ENCODE measurements around the gene SRSF6.
"Not testable (repeated sequence)": the region's sequence is repeated elsewhere in the genome, so short reads cannot be mapped to it uniquely, and the experiment has no call there.

The SRSF6 gene

DNA sequence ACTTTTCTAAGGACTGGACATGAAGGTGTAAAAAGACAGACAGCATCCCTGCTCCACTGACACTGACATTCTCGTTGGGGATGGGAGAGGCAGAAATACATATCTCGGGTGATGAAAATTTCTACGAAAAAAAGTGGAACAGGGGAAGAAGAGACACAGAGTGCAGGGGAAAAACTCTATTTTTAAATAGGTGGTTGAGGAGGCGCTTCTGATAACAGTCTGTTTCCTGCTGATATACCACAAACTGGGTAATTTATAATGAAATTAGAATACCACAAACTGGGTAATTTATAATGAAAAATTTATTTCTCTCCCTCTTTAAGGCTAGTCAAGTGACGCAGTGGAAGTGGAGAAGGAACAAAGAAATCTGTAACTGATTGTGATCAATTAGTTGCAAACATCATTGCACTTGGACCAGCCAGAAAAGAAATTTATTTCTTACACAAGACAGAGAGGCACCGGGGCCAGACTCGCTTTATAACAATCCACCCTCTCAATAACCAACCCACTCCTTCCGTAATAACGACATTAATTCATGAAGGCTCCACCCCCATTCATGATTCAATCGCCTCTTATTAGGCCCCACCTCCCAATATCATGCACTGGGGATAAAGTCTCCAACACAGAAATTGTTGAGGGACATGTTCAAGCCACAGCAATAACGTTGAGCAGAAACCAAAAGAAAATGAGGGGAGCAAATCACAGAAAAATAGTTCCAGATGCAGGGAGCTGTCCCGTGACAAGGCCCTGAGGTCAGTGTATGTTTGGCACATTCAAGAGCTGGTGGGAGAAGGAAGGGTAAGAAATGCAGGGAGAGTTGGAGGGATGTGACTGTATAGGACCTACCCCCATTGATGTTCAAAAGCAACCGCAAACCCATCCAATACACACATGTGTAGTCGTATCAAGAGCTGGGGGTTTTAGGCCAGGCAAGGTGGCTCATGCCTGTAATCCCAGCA, 6.6 kb upstream of the SRSF6 start:
- TF ChIP-seq, protein P1, sequence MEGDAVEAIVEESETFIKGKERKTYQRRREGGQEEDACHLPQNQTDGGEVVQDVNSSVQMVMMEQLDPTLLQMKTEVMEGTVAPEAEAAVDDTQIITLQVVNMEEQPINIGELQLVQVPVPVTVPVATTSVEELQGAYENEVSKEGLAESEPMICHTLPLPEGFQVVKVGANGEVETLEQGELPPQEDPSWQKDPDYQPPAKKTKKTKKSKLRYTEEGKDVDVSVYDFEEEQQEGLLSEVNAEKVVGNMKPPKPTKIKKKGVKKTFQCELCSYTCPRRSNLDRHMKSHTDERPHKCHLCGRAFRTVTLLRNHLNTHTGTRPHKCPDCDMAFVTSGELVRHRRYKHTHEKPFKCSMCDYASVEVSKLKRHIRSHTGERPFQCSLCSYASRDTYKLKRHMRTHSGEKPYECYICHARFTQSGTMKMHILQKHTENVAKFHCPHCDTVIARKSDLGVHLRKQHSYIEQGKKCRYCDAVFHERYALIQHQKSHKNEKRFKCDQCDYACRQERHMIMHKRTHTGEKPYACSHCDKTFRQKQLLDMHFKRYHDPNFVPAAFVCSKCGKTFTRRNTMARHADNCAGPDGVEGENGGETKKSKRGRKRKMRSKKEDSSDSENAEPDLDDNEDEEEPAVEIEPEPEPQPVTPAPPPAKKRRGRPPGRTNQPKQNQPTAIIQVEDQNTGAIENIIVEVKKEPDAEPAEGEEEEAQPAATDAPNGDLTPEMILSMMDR (conservative IDR thresholded peaks at IDR 0.05; ENCODE audit: low read depth, low read length): no peak
- no peak for DNase-seq (ENCODE audit: low read depth)
- H3K4me3 ChIP-seq (ENCODE audit: low read depth, low read length): no peak overlapping the region

- TF ChIP-seq, protein P1 (conservative IDR thresholded peaks at IDR 0.05; ENCODE audit: low read depth, low read length): no peak
- no peak overlapping the region for H3K4me3 ChIP-seq (ENCODE audit: low read depth, low read length)
- no peak for DNase-seq (ENCODE audit: low read depth)
Measured at GRCh38 chr20:43452404-43453126, 5.1 kb upstream of the SRSF6 start.

- not testable (repeated sequence) for DNase-seq (ENCODE audit: low read depth); H3K4me3 ChIP-seq (ENCODE audit: low read depth, low read length)
Measured at GRCh38 chr20:43456252-43456651, 1.4 kb upstream of the SRSF6 start.

- TF ChIP-seq, protein P1 (conservative IDR thresholded peaks at IDR 0.05; ENCODE audit: low read depth, low read length): no peak
- DNase-seq (ENCODE audit: low read depth): peak; percentile 96
- H3K4me3 ChIP-seq (ENCODE audit: low read depth, low read length): peak overlapping the region; percentile 94
Measured at GRCh38 chr20:43456809-43457639, 672 bp upstream of the SRSF6 start.

GRCh38 chr20:43458422-43458924, 777 bp downstream of the SRSF6 start:
- DNase-seq (ENCODE audit: low read depth): peak; percentile 43
- TF ChIP-seq, protein P1 (conservative IDR thresholded peaks at IDR 0.05; ENCODE audit: low read depth, low read length): no peak
- H3K4me3 ChIP-seq (ENCODE audit: low read depth, low read length): peak overlapping the region; percentile 94

GRCh38 chr20:43459022-43459942, 1.6 kb downstream of the SRSF6 start:
- peak; percentile 41 for DNase-seq (ENCODE audit: low read depth)
- H3K4me3 ChIP-seq (ENCODE audit: low read depth, low read length): peak overlapping the region; percentile 94
- TF ChIP-seq, protein P1 (conservative IDR thresholded peaks at IDR 0.05; ENCODE audit: low read depth, low read length): no peak
